Neural cell (in vitro differentiated cells): ENCODE data around the gene IGF2R.
"Not testable (repeated sequence)": the region's sequence is repeated elsewhere in the genome, so short reads cannot be mapped to it uniquely, and the experiment has no call there.

Source experiments
- EP300 ChIP-seq: fragments of 450-650 bp; conservative IDR thresholded peaks from 2 replicates; pipeline ENCODE4 v1.6.1; 2014; ENCODE audit warnings: antibody characterized with exemption, mild to moderate bottlenecking, moderate library complexity; ENCODE audit not compliant: poor library complexity, severe bottlenecking
- EZH2 ChIP-seq: fragments of 200-600, 300-800 bp; shearing (Covaris generic), sonication (generic); IDR thresholded peaks from 2 replicates; pipeline ENCODE4 v1.6.1; 2014; ENCODE audit warnings: antibody characterized with exemption, low read length, borderline replicate concordance, mild to moderate bottlenecking; ENCODE audit not compliant: insufficient read depth, poor library complexity, severe bottlenecking
- MXI1 ChIP-seq: fragments of 450-650 bp; conservative IDR thresholded peaks from 2 replicates; pipeline ENCODE4 v1.6.1; 2014; ENCODE audit warnings: antibody characterized with exemption, mild to moderate bottlenecking; ENCODE audit not compliant: poor library complexity, severe bottlenecking
- POLR2AphosphoS5 ChIP-seq: IDR thresholded peaks from 2 replicates; pipeline ENCODE4 v1.6.1; 2012
- RAD21 ChIP-seq: fragments of 450-650 bp; conservative IDR thresholded peaks from 2 replicates; pipeline ENCODE4 v1.6.1; 2014; ENCODE audit warnings: antibody characterized with exemption, mild to moderate bottlenecking, moderate library complexity
- SMC3 ChIP-seq: fragments of 450-650 bp; conservative IDR thresholded peaks from 2 replicates; pipeline ENCODE4 v1.6.1; 2014; ENCODE audit warnings: antibody characterized with exemption, mild to moderate bottlenecking, moderate library complexity; ENCODE audit not compliant: poor library complexity
- TAF1 ChIP-seq: IDR thresholded peaks from 2 replicates; pipeline ENCODE4 v1.6.1; 2012; ENCODE audit warnings: low read depth
- TF ChIP-seq, protein P1 (sequence below): fragments of 450-650 bp; IDR thresholded peaks from 2 replicates; pipeline ENCODE4 v1.5.1; 2014; ENCODE audit warnings: antibody characterized with exemption, mild to moderate bottlenecking, moderate library complexity; ENCODE audit not compliant: poor library complexity, severe bottlenecking
- TF ChIP-seq, protein P2 (sequence below): IDR thresholded peaks from 2 replicates; pipeline ENCODE4 v1.6.1; 2012; ENCODE audit warnings: borderline replicate concordance

GRCh38 chr6:160000893-160001427 is 32.1 kb downstream of the IGF2R start:
- TF ChIP-seq, protein P1, sequence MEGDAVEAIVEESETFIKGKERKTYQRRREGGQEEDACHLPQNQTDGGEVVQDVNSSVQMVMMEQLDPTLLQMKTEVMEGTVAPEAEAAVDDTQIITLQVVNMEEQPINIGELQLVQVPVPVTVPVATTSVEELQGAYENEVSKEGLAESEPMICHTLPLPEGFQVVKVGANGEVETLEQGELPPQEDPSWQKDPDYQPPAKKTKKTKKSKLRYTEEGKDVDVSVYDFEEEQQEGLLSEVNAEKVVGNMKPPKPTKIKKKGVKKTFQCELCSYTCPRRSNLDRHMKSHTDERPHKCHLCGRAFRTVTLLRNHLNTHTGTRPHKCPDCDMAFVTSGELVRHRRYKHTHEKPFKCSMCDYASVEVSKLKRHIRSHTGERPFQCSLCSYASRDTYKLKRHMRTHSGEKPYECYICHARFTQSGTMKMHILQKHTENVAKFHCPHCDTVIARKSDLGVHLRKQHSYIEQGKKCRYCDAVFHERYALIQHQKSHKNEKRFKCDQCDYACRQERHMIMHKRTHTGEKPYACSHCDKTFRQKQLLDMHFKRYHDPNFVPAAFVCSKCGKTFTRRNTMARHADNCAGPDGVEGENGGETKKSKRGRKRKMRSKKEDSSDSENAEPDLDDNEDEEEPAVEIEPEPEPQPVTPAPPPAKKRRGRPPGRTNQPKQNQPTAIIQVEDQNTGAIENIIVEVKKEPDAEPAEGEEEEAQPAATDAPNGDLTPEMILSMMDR, result not testable (repeated sequence)
- TF ChIP-seq EP300, RAD21, TAF1, EZH2, POLR2AphosphoS5, MXI1, SMC3: not testable (repeated sequence)
- TF ChIP-seq, protein P2, sequence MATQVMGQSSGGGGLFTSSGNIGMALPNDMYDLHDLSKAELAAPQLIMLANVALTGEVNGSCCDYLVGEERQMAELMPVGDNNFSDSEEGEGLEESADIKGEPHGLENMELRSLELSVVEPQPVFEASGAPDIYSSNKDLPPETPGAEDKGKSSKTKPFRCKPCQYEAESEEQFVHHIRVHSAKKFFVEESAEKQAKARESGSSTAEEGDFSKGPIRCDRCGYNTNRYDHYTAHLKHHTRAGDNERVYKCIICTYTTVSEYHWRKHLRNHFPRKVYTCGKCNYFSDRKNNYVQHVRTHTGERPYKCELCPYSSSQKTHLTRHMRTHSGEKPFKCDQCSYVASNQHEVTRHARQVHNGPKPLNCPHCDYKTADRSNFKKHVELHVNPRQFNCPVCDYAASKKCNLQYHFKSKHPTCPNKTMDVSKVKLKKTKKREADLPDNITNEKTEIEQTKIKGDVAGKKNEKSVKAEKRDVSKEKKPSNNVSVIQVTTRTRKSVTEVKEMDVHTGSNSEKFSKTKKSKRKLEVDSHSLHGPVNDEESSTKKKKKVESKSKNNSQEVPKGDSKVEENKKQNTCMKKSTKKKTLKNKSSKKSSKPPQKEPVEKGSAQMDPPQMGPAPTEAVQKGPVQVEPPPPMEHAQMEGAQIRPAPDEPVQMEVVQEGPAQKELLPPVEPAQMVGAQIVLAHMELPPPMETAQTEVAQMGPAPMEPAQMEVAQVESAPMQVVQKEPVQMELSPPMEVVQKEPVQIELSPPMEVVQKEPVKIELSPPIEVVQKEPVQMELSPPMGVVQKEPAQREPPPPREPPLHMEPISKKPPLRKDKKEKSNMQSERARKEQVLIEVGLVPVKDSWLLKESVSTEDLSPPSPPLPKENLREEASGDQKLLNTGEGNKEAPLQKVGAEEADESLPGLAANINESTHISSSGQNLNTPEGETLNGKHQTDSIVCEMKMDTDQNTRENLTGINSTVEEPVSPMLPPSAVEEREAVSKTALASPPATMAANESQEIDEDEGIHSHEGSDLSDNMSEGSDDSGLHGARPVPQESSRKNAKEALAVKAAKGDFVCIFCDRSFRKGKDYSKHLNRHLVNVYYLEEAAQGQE, result not testable (repeated sequence)
